Cardiac fibroblast (primary cell): Measurements from ENCODE around the gene GHDC.

Experiments
- DNase-seq, 2 donors: peaks; one replicate each; pipeline versions ENCODE4 v3.0.0 to v3.0.0-alpha.2; 2010; ENCODE audit warnings: low read depth in 2 of 2
- H3K4me3 ChIP-seq, 2 donors: replicated peaks in 1 of 2; 1 replicate in 1 of 2; 2 replicates in 1 of 2; pipeline ENCODE4 v1.5.1; 2011; ENCODE audit warnings: low read depth in 2 of 2, low read length in 2 of 2, mild to moderate bottlenecking in 2 of 2, moderate library complexity in 1 of 2
- CTCF ChIP-seq: IDR thresholded peaks from one replicate; pipeline ENCODE4 v1.5.1; 2011; ENCODE audit warnings: low read depth, mild to moderate bottlenecking, low read length, inconsistent platforms

The GHDC gene

GRCh38 chr17:42182927-42183734 is 11.2 kb downstream of the GHDC start:
- DNase-seq, result peak; percentile 25 to 49
- no peak for TF ChIP-seq CTCF
- H3K4me3 ChIP-seq, result peak overlapping the region in 1 of 2 donors; percentile 54

- no peak overlapping the region for H3K4me3 ChIP-seq
- TF ChIP-seq CTCF, result no peak
These were observed 12.5 kb downstream of the GHDC start for GRCh38 chr17:42181851-42182207.

GRCh38 chr17:42180922-42181850 is 13.1 kb downstream of the GHDC start, which contains the start of gene KCNH4:
KCNH4 (minus strand) TSS chr17:42181142; CDS start chr17:42180945, 197 bp downstream.
- DNase-seq, result peak; percentile 77 to 79
- TF ChIP-seq CTCF, result peak; percentile 55
- H3K4me3 ChIP-seq, result peak within 1 kb of the TSS; percentile 26 to 28

More at GRCh38 chr17:42181851-42182207, 12.5 kb downstream of the GHDC start:
- DNase-seq, result no peak

GRCh38 chr17:42180411-42180921 is 13.8 kb downstream of the GHDC start:
- no peak for TF ChIP-seq CTCF
- no peak for DNase-seq
- peak overlapping the region in 1 of 2 donors; percentile 28 for H3K4me3 ChIP-seq

GRCh38 chr17:42179911-42180410 is 14.3 kb downstream of the GHDC start:
- DNase-seq, result peak; percentile 37 to 45

More at GRCh38 chr17:42179911-42180410, 14.3 kb downstream of the GHDC start:
- no peak overlapping the region for H3K4me3 ChIP-seq
- no peak for TF ChIP-seq CTCF
